Measurements from ENCODE around the gene MYL10. TPM values are rescaled to one million over a fixed set of nuclear protein-coding genes. Genes with fewer than 3 reads are reported as not detected.

Gene MYL10
- polyA plus RNA-seq, 2 of the 4 experiments (the other 2 are of a cell fraction), result not detected

- CTCF ChIA-PET, result interaction anchor here (0.6 to 5.2 kb wide), 9 partner anchors 9 to 672 kb away, joined by 3 to 33 read pairs (median 4); no protein-coding TSS in a partner anchor
- 60% methylated on average over 3 of the region's 3 CpGs for WGBS (ENCODE audit: missing lambda C conversion rate)
- no peaks in the 10 kb centered on the region for H3K9me3 ChIP-seq
- FAIRE-seq, result no peak
- no peak for TF ChIP-seq HDAC2 (IDR thresholded peaks at IDR 0.05)
- TF ChIP-seq GATA3 (IDR thresholded peaks at IDR 0.05; ENCODE audit: borderline replicate concordance), result no peak
- no peak for TF ChIP-seq E2F6 (IDR thresholded peaks at IDR 0.05; ENCODE audit: borderline replicate concordance, low read depth)
- no peak for TF ChIP-seq POLR2A (IDR thresholded peaks at IDR 0.05; ENCODE audit: low read length)
- ATAC-seq, result no peak
- H3K4me1 ChIP-seq, result peaks cover 6% of the 10 kb centered on the region
- H3K27ac ChIP-seq, result no peak overlapping the region
- DNase-seq (ENCODE audit: low read depth in 1 of 2, low spot score in 1 of 2), result no peak
- no peak overlapping the region for H3K4me3 ChIP-seq
- POLR2A ChIA-PET, result no interaction called here
- H3K4me2 ChIP-seq, result no peak overlapping the region
These were observed 29.3 kb downstream of the MYL10 start for GRCh38 chr7:101599787-101600186.

DNA sequence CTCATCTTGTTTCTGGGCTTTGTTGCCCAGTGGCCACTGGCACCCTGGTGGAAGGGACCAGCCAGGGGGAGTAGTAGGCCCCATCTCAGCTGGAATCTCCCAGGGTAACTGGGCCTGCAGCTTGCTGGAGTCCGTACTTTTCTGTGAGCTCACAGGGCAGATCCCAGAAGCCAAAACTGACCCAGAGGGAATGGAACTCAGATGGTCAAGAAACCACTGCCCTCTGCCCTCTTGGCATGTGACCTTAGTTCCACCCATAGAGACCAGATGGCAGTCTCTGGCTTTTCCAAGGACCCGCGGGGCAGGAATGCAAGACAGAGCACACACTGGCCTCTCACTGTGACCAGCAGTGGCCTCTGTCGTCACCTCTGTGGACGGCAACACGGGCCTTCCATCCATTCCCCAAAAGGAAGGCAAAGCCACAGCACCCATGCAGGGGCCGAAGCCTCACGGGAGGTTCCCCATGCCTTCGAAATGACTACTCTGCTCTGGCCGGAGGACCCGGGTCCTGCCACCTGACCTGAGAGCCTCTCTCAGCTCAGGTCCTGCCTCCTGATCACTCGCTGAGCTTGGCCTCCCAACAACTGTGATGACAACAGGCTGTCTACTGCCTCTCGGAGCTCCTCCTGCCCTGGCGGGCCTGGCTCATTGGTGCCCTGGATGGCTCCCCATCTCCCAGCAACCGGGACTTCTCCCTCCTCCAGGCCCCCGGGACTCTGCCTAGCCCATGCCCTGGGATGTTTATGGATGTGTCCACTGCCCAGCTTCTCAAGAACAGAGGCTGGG is 29.9 kb downstream of the MYL10 start:
- no peak overlapping the region for H3K4me3 ChIP-seq
- no peak for ATAC-seq
- no peak overlapping the region for H3K4me2 ChIP-seq
- CTCF ChIA-PET, result interaction anchor here (0.6 to 2.2 kb wide), 7 partner anchors 15 to 792 kb away, joined by 3 to 8 read pairs (median 4); no protein-coding TSS in a partner anchor
- H3K4me1 ChIP-seq, result peaks cover 6% of the 10 kb centered on the region
- DNase-seq (ENCODE audit: low read depth in 1 of 2, low spot score in 1 of 2), result no peak
- FAIRE-seq, result no peak
- TF ChIP-seq ZC3H11A (IDR thresholded peaks at IDR 0.05), result no peak
- TF ChIP-seq HOXB13 (CRISPR knock-in tag; IDR thresholded peaks at IDR 0.05; ENCODE audit: low read depth), result no peak
- TF ChIP-seq MAZ (IDR thresholded peaks at IDR 0.05; ENCODE audit: borderline replicate concordance, low read depth, low read length), result no peak
- TF ChIP-seq CEBPB (IDR thresholded peaks at IDR 0.05), result no peak
- TF ChIP-seq RFX5 (IDR thresholded peaks at IDR 0.05), result no peak
- no peak for TF ChIP-seq ZFP36 (IDR thresholded peaks at IDR 0.05; ENCODE audit: borderline replicate concordance, partially characterized antibody)
- TF ChIP-seq FOSL2 (IDR thresholded peaks at IDR 0.05), result no peak
- TF ChIP-seq FOSL2 (CRISPR knock-in tag; IDR thresholded peaks at IDR 0.05), result no peak
- no peak for TF ChIP-seq HEYL (CRISPR knock-in tag; IDR thresholded peaks at IDR 0.05)
- no peak for TF ChIP-seq POLR2AphosphoS2 (conservative IDR thresholded peaks at IDR 0.05; ENCODE audit: low read length)
- no peak for TF ChIP-seq JUN (IDR thresholded peaks at IDR 0.05)
- TF ChIP-seq, protein P1, sequence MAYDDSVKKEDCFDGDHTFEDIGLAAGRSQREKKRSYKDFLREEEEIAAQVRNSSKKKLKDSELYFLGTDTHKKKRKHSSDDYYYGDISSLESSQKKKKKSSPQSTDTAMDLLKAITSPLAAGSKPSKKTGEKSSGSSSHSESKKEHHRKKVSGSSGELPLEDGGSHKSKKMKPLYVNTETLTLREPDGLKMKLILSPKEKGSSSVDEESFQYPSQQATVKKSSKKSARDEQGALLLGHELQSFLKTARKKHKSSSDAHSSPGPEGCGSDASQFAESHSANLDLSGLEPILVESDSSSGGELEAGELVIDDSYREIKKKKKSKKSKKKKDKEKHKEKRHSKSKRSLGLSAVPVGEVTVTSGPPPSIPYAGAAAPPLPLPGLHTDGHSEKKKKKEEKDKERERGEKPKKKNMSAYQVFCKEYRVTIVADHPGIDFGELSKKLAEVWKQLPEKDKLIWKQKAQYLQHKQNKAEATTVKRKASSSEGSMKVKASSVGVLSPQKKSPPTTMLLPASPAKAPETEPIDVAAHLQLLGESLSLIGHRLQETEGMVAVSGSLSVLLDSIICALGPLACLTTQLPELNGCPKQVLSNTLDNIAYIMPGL (CRISPR knock-in tag; IDR thresholded peaks at IDR 0.05; ENCODE audit: borderline replicate concordance), result no peak
- no peak for TF ChIP-seq HES2 (IDR thresholded peaks at IDR 0.05)
- no peak for TF ChIP-seq NR3C1 (IDR thresholded peaks at IDR 0.05)
- no peak for TF ChIP-seq TFCP2L1 (CRISPR knock-in tag; IDR thresholded peaks at IDR 0.05)
- no peak for TF ChIP-seq RCOR1 (IDR thresholded peaks at IDR 0.05; ENCODE audit: low read depth, low read length)
- TF ChIP-seq HDAC2 (IDR thresholded peaks at IDR 0.05), result no peak
- no peak for TF ChIP-seq HOXA7 (CRISPR knock-in tag; IDR thresholded peaks at IDR 0.05)
- TF ChIP-seq ESRRA (IDR thresholded peaks at IDR 0.05; ENCODE audit: borderline replicate concordance, low read length), result no peak
- TF ChIP-seq RNF2 (IDR thresholded peaks at IDR 0.05; ENCODE audit: borderline replicate concordance, low read depth), result no peak
- H3K27ac ChIP-seq, result no peak overlapping the region
- H3K9me3 ChIP-seq, result no peaks in the 10 kb centered on the region
- 81% methylated on average over 13 of the region's 16 CpGs for WGBS (ENCODE audit: missing lambda C conversion rate)
- POLR2A ChIA-PET, result no interaction called here

All from A549 (cell line).